Keratinocyte (primary cell): ENCODE measurements around the gene PRKCE. TPM values are rescaled to one million over a fixed set of nuclear protein-coding genes. Genes with fewer than 3 reads are reported as not detected.

Experiments used
- DNase-seq: peaks from one replicate; pipeline ENCODE4 v3.0.0-alpha.2; 2011; ENCODE audit warnings: low read depth, missing footprints, low spot score
- FAIRE-seq: peaks from 2 replicates; lab custom pipeline; 2011; peaks lifted over from hg19 to GRCh38; lab: Jason Lieb, UNC
- H2AFZ ChIP-seq: 2 replicates; pipeline ENCODE4 v1.6.0; 2012; ENCODE audit warnings: low read length, control low read depth, inconsistent platforms; ENCODE audit not compliant: control insufficient read depth
- H3K27ac ChIP-seq: 2 replicates; pipeline ENCODE4 v1.5.1; 2011; ENCODE audit warnings: low read length; ENCODE audit not compliant: control insufficient read depth, insufficient read depth
- H3K27me3 ChIP-seq: 3 replicates; pipeline ENCODE4 v1.6.0; 2011; ENCODE audit warnings: low read length; ENCODE audit not compliant: control insufficient read depth, insufficient read depth; ENCODE audit errors: extremely low read depth
- H3K36me3 ChIP-seq, 2 experiments: 2 replicates in 1 of 2; 3 replicates in 1 of 2; pipeline ENCODE4 v1.5.1; 2011; ENCODE audit warnings: low read length in 2 of 2, mild to moderate bottlenecking in 1 of 2; ENCODE audit not compliant: control insufficient read depth in 2 of 2, insufficient read depth in 2 of 2; ENCODE audit errors: extremely low read depth in 1 of 2
- H3K4me1 ChIP-seq: 3 replicates; pipeline ENCODE4 v1.5.1; 2011; ENCODE audit warnings: low read length; ENCODE audit not compliant: control insufficient read depth, insufficient read depth; ENCODE audit errors: extremely low read depth
- H3K4me2 ChIP-seq: 3 replicates; pipeline ENCODE4 v1.6.0; 2011; ENCODE audit warnings: low read depth, low read length; ENCODE audit not compliant: control insufficient read depth, insufficient read depth; ENCODE audit errors: extremely low read depth
- H3K4me3 ChIP-seq, 3 experiments: fragments of 200-600 bp in 1 of 3; sonication (generic) in 1 of 3; 2 replicates in 2 of 3; 3 replicates in 1 of 3; pipeline ENCODE4 v1.5.1; 2011 to 2016; ENCODE audit warnings: low read length in 3 of 3, mild to moderate bottlenecking in 3 of 3, control low read depth in 2 of 3, inconsistent platforms in 1 of 3, low read depth in 1 of 3, mixed read lengths in 1 of 3, mixed run types in 1 of 3, moderate library complexity in 1 of 3; ENCODE audit not compliant: control insufficient read depth in 2 of 3, insufficient read depth in 2 of 3; ENCODE audit errors: extremely low read depth in 1 of 3
- H3K79me2 ChIP-seq: 2 replicates; pipeline ENCODE4 v1.6.0; 2012; ENCODE audit warnings: low read length; ENCODE audit not compliant: control insufficient read depth, insufficient read depth
- H3K9ac ChIP-seq: 3 replicates; pipeline ENCODE4 v1.6.0; 2011; ENCODE audit warnings: low read length; ENCODE audit not compliant: control insufficient read depth, insufficient read depth; ENCODE audit errors: extremely low read depth
- H3K9me1 ChIP-seq: 3 replicates; pipeline ENCODE4 v1.6.0; 2011; ENCODE audit warnings: low read length; ENCODE audit not compliant: control insufficient read depth, insufficient read depth; ENCODE audit errors: extremely low read depth
- H3K9me3 ChIP-seq: 2 replicates; pipeline ENCODE4 v1.5.1; 2012; ENCODE audit warnings: low read depth, low read length; ENCODE audit not compliant: control insufficient read depth
- H4K20me1 ChIP-seq: 3 replicates; pipeline ENCODE4 v1.6.0; 2011; ENCODE audit warnings: low read length; ENCODE audit not compliant: control insufficient read depth, insufficient read depth; ENCODE audit errors: extremely low read depth
- EZH2 ChIP-seq: IDR thresholded peaks from one replicate; pipeline ENCODE4 v1.6.1; 2012; ENCODE audit warnings: inconsistent platforms, mild to moderate bottlenecking, low read length, moderate library complexity
- dilution Hi-C: fragments of 300-500 bp; cut with MboI; formaldehyde crosslinking; loops from one replicate; pipeline ENCODE4 v1.7.0; 2020; ENCODE audit warnings: low sequenced_read_pairs; ENCODE audit not compliant: extremely low pct_ligation_motif_present
- polyA plus RNA-seq, 5 experiments: library from polyadenylated mRNA; depleted of rRNA in 3 of 5; stranded (reverse) in 3 of 5; stranded (forward) in 1 of 5; unstranded in 1 of 5; fragments of >200 nt; gene quantifications; 1 replicate in 1 of 5; 2 replicates in 3 of 5; 3 replicates in 1 of 5; pipeline versions ENCODE4 v1.2.1 to v1.2.3, GENCODE V29; 2011 to 2012; ENCODE audit warnings: missing spikeins in 2 of 5, low read depth in 1 of 5, low replicate concordance in 1 of 5
- TF ChIP-seq, protein P1 (sequence below), 3 experiments: IDR thresholded peaks in 1 of 3; conservative IDR thresholded peaks in 1 of 3; optimal IDR thresholded peaks in 1 of 3; 2 replicates in 2 of 3; 3 replicates in 1 of 3; pipeline versions ENCODE3 to v1.5.1; 2011; ENCODE audit warnings: low read length in 3 of 3, mild to moderate bottlenecking in 3 of 3, moderate library complexity in 2 of 3, control low read depth in 1 of 3, inconsistent platforms in 1 of 3; ENCODE audit not compliant: insufficient read depth in 2 of 3; ENCODE audit errors: extremely low read depth in 1 of 3

Gene PRKCE
- polyA plus RNA-seq, 1 donor (not counting 4 experiments of a cell fraction or from before 2014, with no cell fraction given) = 2.0 TPM

DNA sequence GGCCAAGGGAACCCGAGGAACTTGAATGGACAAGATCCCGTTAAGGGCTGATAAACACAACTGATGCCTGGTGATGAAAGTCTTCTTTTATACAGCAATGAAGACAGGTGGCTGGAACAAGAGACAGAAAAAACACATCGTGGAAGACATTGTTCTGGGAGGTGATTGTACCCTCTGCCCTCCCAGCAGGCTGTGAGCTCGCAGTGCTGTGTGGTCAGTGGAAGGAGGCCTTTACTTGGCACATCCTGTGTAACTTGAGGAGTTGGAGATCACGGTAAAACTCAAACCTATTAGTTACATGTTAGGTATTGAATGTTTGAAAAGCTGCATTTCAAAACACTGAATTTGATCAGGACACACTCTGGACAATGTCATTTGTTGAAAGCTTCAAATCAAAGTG is 395.8 kb downstream of the PRKCE start:
- no peak overlapping the region for H2AFZ ChIP-seq
- H3K9me1 ChIP-seq = no peaks in the 10 kb centered on the region
- H3K27ac ChIP-seq = no peak overlapping the region
- TF ChIP-seq EZH2 = no peak
- TF ChIP-seq, protein P1, sequence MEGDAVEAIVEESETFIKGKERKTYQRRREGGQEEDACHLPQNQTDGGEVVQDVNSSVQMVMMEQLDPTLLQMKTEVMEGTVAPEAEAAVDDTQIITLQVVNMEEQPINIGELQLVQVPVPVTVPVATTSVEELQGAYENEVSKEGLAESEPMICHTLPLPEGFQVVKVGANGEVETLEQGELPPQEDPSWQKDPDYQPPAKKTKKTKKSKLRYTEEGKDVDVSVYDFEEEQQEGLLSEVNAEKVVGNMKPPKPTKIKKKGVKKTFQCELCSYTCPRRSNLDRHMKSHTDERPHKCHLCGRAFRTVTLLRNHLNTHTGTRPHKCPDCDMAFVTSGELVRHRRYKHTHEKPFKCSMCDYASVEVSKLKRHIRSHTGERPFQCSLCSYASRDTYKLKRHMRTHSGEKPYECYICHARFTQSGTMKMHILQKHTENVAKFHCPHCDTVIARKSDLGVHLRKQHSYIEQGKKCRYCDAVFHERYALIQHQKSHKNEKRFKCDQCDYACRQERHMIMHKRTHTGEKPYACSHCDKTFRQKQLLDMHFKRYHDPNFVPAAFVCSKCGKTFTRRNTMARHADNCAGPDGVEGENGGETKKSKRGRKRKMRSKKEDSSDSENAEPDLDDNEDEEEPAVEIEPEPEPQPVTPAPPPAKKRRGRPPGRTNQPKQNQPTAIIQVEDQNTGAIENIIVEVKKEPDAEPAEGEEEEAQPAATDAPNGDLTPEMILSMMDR (optimal IDR thresholded peaks at IDR 0.05 in 1 of 3, IDR thresholded peaks at IDR 0.05 in 1 of 3, conservative IDR thresholded peaks at IDR 0.05 in 1 of 3; ENCODE audit: extremely low read depth in 1 of 3, insufficient read depth in 2 of 3, low read length in 3 of 3) = no peak
- FAIRE-seq = no peak
- no peaks in the 10 kb centered on the region for H3K79me2 ChIP-seq
- dilution Hi-C loops = no loop called here
- no peaks in the 10 kb centered on the region for H3K4me1 ChIP-seq
- H3K4me2 ChIP-seq = no peak overlapping the region
- no peak for DNase-seq
- no peaks in the 10 kb centered on the region for H3K27me3 ChIP-seq
- no peak overlapping the region for H3K9ac ChIP-seq
- no peaks in the 10 kb centered on the region for H4K20me1 ChIP-seq
- no peak overlapping the region for H3K4me3 ChIP-seq
- no peaks in the 10 kb centered on the region for H3K9me3 ChIP-seq
- no peaks in the 10 kb centered on the region for H3K36me3 ChIP-seq

DNA sequence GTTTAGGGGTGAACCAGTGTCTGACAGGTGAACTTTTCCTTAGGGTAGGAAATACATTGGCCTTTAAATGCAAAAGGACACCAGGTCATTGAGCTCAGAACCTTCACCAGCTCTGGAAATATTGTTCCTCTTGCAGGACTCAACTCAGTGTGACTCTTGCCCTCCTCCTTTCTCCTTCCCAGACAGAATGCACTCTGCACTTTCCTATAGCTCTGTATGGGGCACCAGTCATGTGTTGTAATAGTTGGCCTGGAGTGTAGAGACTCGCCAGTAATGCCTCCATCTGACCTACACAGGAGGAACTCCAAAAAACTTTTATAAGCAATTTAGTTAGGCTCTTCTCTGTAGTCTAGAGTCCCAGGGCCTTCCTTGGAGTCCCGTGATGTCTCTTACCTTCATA is 397.2 kb downstream of the PRKCE start:
- Histone ChIP-seq H3K9me1 (no peaks in the 10 kb centered on the region), H3K4me2 (no peak overlapping the region), H2AFZ (no peak overlapping the region), H3K4me3 (no peak overlapping the region), H4K20me1 (no peaks in the 10 kb centered on the region), H3K9me3 (no peaks in the 10 kb centered on the region), H3K9ac (no peak overlapping the region), H3K79me2 (no peaks in the 10 kb centered on the region), H3K4me1 (no peaks in the 10 kb centered on the region), H3K27ac (no peak overlapping the region), H3K36me3 (no peaks in the 10 kb centered on the region), H3K27me3 (no peaks in the 10 kb centered on the region)
- dilution Hi-C loops = no loop called here
- TF ChIP-seq, protein P1 (optimal IDR thresholded peaks at IDR 0.05 in 1 of 3, IDR thresholded peaks at IDR 0.05 in 1 of 3, conservative IDR thresholded peaks at IDR 0.05 in 1 of 3; ENCODE audit: extremely low read depth in 1 of 3, insufficient read depth in 2 of 3, low read length in 3 of 3) = no peak
- TF ChIP-seq EZH2 = no peak
- FAIRE-seq (no peak), DNase-seq (no peak)
